Adrenal gland (tissue), 5 donors: Measurements from ENCODE around the gene IQSEC1.

Experiments
- POLR2A ChIP-seq, 2 donors: fragments of 450-650 bp; IDR thresholded peaks; one replicate each; pipeline ENCODE4 v1.6.1; 2017; ENCODE audit warnings: antibody characterized with exemption in 2 of 2, mild to moderate bottlenecking in 2 of 2, moderate library complexity in 1 of 2
- TF ChIP-seq, protein P1 (sequence below), 6 experiments: fragments of 450-650 bp in 4 of 6; fragments of 200-600 bp in 2 of 6; sonication (generic) in 1 of 6; IDR thresholded peaks; 1 replicate in 5 of 6; 2 replicates in 1 of 6; pipeline versions ENCODE4 v1.5.1 to v1.8.0; 2016 to 2021; ENCODE audit warnings: antibody characterized with exemption in 6 of 6, mild to moderate bottlenecking in 2 of 6, moderate library complexity in 1 of 6
- donor health status: DM: no; HTN: no; CAD: no.

DNA sequence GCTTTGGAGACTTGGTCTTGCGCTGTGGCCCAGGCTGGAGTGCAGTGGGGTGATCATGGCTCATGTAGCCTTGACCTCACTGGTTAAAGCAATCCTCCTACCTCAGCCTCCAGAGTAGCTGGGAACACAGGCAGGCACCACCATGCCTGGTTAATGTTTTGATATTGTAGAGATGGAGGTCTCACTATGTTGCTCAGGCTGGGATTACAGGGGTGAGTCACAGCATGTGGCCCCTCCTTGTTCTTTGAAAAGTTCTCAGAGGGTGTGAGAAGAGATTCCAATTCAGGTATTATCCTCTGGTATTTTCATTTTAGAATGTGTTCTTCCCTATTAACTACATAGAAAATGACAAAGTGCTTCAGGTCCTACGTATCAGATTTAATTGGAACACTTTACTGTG lies 180.0 kb downstream of the IQSEC1 start:
- TF ChIP-seq, protein P1, sequence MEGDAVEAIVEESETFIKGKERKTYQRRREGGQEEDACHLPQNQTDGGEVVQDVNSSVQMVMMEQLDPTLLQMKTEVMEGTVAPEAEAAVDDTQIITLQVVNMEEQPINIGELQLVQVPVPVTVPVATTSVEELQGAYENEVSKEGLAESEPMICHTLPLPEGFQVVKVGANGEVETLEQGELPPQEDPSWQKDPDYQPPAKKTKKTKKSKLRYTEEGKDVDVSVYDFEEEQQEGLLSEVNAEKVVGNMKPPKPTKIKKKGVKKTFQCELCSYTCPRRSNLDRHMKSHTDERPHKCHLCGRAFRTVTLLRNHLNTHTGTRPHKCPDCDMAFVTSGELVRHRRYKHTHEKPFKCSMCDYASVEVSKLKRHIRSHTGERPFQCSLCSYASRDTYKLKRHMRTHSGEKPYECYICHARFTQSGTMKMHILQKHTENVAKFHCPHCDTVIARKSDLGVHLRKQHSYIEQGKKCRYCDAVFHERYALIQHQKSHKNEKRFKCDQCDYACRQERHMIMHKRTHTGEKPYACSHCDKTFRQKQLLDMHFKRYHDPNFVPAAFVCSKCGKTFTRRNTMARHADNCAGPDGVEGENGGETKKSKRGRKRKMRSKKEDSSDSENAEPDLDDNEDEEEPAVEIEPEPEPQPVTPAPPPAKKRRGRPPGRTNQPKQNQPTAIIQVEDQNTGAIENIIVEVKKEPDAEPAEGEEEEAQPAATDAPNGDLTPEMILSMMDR (IDR thresholded peaks at IDR 0.05) = no peak
- no peak for TF ChIP-seq POLR2A (IDR thresholded peaks at IDR 0.05)
